ENCODE results near the gene LRRC74B. TPM values are rescaled to one million over a fixed set of nuclear protein-coding genes. Genes with fewer than 3 reads are reported as not detected.
A peak's percentile ranks its signal among the peaks of the same experiment; 100 is the strongest.
"Not testable (repeated sequence)": the region's sequence is repeated elsewhere in the genome, so short reads cannot be mapped to it uniquely, and the experiment has no call there.

LRRC74B gene
- total RNA-seq, 2 donors from 2014 or later: not detected

DNA sequence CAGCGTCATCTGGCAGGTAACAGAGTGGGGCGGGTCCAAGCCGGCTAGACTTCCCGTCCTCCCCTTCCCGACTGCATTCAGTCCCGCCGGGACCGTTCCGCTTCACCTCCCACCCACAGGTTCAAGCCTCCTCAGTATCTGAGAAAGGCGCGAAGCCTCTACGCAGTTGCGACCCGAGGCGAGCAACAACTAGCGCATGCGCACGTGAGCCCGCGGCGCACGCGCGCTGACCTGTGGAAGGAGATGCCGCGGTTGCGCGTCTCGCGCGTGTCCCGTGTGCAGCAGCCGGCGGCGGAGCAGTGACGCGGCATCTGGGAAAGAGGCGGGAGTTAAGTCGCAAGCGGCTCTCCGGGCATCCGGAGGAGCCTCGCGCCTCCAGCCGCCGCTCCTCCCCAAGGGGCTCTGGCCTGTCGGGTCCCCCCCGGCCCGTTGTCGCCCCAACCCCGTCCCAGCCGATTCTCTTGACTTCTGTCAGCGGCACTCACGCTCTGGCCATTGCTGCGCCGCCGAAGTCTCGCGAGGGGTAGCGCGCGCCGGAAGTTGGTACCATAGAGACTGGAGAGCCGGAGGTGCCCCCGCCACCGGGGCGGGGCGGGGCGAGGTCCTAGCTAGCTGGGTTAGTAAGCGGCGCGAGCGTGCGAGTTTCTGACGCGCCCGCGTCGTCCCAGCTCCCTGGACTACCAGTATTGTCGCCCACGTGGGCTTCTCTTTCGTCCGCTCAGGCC, 44.0 kb upstream of the LRRC74B start, which contains the start of gene THAP7:
Gene THAP7 (minus strand): TSS at position 518 of the 725 bp plus-strand sequence. CDS start 207 bp downstream, at position 311.
- Histone ChIP-seq H3K27ac (peak within 1 kb of the TSS; percentile 99), H3K9me3 (no peaks in the 10 kb centered on the region), H3K4me3 (peak within 1 kb of the TSS; percentile 68), H3K36me3 (peaks cover 12% of the 10 kb centered on the region), H3K27me3 (no peaks in the 10 kb centered on the region), H3K9ac (ENCODE audit: low read depth in 2 of 2, low read length in 2 of 2) (peak within 1 kb of the TSS; percentile 76 to 93), H3K4me1 (peaks cover 20% of the 10 kb centered on the region)
- TF ChIP-seq, protein P1, sequence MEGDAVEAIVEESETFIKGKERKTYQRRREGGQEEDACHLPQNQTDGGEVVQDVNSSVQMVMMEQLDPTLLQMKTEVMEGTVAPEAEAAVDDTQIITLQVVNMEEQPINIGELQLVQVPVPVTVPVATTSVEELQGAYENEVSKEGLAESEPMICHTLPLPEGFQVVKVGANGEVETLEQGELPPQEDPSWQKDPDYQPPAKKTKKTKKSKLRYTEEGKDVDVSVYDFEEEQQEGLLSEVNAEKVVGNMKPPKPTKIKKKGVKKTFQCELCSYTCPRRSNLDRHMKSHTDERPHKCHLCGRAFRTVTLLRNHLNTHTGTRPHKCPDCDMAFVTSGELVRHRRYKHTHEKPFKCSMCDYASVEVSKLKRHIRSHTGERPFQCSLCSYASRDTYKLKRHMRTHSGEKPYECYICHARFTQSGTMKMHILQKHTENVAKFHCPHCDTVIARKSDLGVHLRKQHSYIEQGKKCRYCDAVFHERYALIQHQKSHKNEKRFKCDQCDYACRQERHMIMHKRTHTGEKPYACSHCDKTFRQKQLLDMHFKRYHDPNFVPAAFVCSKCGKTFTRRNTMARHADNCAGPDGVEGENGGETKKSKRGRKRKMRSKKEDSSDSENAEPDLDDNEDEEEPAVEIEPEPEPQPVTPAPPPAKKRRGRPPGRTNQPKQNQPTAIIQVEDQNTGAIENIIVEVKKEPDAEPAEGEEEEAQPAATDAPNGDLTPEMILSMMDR (IDR thresholded peaks at IDR 0.05): no peak
- DNase-seq: peak; percentile 96
- intact Hi-C loops (cut with DNase I): no loop called here

DNA sequence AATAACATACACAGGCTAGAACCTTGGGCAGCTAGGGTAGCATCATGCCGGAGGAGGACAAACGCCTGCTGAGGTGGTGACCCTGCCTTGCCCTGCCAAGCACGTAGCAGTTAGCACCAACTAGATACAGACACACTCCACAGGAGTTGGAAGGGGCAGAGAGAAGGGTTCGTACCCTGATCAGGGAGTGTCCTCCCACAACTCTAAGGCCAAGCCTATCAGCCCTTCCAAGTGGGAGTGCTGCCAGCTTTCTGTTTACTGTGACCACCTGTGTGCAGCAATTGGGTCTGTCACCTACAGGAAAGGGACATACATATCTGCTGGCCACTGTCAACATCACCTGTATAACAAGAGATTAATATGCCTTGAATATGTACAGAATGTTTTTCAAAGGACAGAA, 42.0 kb upstream of the LRRC74B start:
- Histone ChIP-seq H3K27me3 (no peaks in the 10 kb centered on the region), H3K4me3 (no peak overlapping the region), H3K36me3 (peaks cover 12% of the 10 kb centered on the region), H3K9ac (ENCODE audit: low read depth in 2 of 2, low read length in 2 of 2) (peak overlapping the region in 1 of 2 donors; percentile 67), H3K27ac (peak overlapping the region; percentile 4), H3K4me1 (peaks cover 20% of the 10 kb centered on the region), H3K9me3 (no peaks in the 10 kb centered on the region)
- DNase-seq: peak; percentile 55
- TF ChIP-seq, protein P1 (IDR thresholded peaks at IDR 0.05): no peak
- intact Hi-C loops (cut with DNase I): no loop called here

DNA sequence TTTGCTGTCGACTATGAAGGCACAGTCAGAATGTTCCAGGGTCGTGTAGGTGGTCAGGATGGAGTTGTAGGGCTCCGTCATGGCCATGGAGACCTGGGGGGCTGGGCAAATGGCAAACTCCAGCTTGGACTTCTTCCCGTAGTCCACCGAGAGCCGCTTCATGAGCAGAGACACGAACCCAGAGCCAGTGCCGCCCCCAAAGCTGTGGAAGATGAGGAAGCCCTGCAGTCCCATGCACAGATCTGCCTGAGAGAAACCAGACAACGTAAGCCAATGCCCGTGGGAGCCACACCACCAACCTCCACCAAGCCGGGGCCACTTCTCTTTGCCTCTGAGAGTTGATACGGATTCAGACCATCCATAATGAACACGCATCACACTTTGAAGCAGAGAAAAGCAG, 36.5 kb upstream of the LRRC74B start:
- H3K36me3 ChIP-seq; H3K4me1 ChIP-seq; DNase-seq; H3K27me3 ChIP-seq; intact Hi-C loops (cut with DNase I); H3K27ac ChIP-seq; H3K9me3 ChIP-seq; H3K4me3 ChIP-seq; H3K9ac ChIP-seq (ENCODE audit: low read depth in 2 of 2, low read length in 2 of 2): not testable (repeated sequence)

DNA sequence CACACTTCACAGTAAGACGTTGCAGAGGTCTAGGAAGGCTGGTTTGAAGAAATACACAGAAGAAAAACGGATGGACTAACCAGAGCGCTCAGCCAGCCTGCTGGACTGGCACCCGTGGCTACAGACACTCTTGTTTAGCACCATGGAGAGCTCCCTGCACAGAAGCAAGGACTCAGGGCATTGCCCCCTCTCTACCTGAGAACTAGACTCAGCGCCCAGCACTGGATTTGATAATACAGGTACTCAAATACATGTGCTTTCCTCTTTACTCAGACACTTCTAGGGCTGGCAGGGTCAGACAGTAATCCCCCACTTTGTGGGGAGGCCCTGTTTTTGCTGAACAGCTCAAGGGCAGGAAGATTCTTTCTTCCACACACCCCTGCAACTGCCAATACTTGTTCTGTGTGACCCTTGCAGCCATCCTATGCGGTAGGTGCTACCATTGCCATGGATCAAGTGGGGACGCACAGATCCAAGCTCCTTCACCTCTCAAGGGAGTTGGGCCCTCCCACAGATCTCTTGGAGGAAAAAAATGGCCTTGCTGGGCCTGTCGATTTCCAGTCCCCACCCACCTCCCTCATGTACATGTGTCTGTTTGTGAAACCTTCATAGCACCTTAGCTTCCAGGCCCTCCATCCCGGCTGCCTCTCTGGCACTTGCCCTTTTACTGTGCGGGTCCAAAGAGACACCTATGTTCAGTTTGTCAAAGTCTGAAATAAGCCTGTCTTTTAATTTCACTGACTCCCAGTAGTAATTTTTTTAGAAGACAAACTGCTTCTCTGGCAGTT, 35.9 kb upstream of the LRRC74B start:
- no peaks in the 10 kb centered on the region for H3K36me3 ChIP-seq
- H3K9ac ChIP-seq (ENCODE audit: low read depth in 2 of 2, low read length in 2 of 2): no peak overlapping the region
- DNase-seq: peak; percentile 30
- H3K9me3 ChIP-seq: no peaks in the 10 kb centered on the region
- peaks cover 7% of the 10 kb centered on the region for H3K4me1 ChIP-seq
- no peak overlapping the region for H3K4me3 ChIP-seq
- H3K27me3 ChIP-seq: no peaks in the 10 kb centered on the region
- TF ChIP-seq, protein P1 (IDR thresholded peaks at IDR 0.05): no peak
- no peak overlapping the region for H3K27ac ChIP-seq
- intact Hi-C loops (cut with DNase I): no loop called here

DNA sequence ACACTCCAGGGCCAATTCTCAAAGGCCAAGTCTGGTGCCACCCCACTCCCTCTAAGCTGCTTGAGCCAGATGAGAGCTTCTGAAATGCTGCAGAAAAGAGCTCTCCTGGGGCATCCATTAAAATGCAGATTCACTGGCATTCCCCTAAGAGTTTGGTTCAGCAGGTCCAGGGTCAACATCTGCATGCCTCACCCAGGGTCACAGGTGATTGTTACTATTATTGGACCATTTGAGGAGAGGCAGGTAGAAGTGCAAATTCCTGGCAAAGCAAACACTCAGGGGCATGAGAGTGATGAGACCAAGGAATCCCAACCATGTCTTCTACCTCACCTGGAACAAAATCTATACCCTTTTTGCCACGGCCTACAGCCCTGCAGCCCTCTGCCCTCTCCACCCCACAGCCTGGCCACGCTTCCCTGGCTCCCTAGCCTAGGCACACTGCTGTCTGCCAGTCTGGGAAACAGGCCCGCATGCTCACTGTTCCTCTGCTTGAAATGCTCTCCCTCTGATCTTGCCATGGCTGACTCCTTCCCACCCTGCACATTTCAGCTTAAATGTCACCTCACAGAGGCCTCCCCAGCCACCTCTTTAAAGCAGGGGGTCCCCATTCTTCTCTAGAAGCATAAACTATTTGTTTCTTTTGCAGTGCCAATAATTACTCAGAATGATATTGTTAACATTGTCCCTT, 35.2 kb upstream of the LRRC74B start:
- H3K4me1 ChIP-seq: peaks cover 9% of the 10 kb centered on the region
- no peak for DNase-seq
- no peaks in the 10 kb centered on the region for H3K36me3 ChIP-seq
- H3K27me3 ChIP-seq: no peaks in the 10 kb centered on the region
- no peak overlapping the region for H3K4me3 ChIP-seq
- no peaks in the 10 kb centered on the region for H3K9me3 ChIP-seq
- H3K27ac ChIP-seq: no peak overlapping the region
- intact Hi-C loops (cut with DNase I): no loop called here
- TF ChIP-seq, protein P1 (IDR thresholded peaks at IDR 0.05): no peak
- H3K9ac ChIP-seq (ENCODE audit: low read depth in 2 of 2, low read length in 2 of 2): no peak overlapping the region

Measured in colonic mucosa (tissue), 4 donors.